Esophagus squamous epithelium (tissue), 5 donors: ENCODE data around the gene CACNA1D. TPM values are rescaled to one million over a fixed set of nuclear protein-coding genes. Genes with fewer than 3 reads are reported as not detected.

Source experiments
- DNase-seq: peaks from one replicate; lab custom pipeline; 2025; lab: John Stamatoyannopoulos, UW
- H3K27ac ChIP-seq, 4 donors: fragments of 200-600 bp; sonication (generic); one replicate each; pipeline ENCODE4 v1.5.1; 2016 to 2019; ENCODE audit warnings: mild to moderate bottlenecking in 1 of 4
- H3K27me3 ChIP-seq, 4 donors: fragments of 200-600 bp; sonication (generic); 1 replicate in 3 of 4; 2 replicates in 1 of 4; pipeline versions ENCODE4 v1.5.1 to v1.6.0; 2017 to 2021; ENCODE audit warnings: antibody characterized with exemption in 1 of 4
- H3K36me3 ChIP-seq, 3 donors: fragments of 200-600 bp; sonication (generic); one replicate each; pipeline ENCODE4 v1.5.1; 2016 to 2019
- H3K4me1 ChIP-seq, 3 donors: fragments of 200-600 bp; sonication (generic); one replicate each; pipeline ENCODE4 v1.5.1; 2017 to 2019
- H3K4me3 ChIP-seq, 4 donors: fragments of 200-600 bp; sonication (generic); 1 replicate in 3 of 4; 2 replicates in 1 of 4; pipeline ENCODE4 v1.5.1; 2016 to 2019; ENCODE audit warnings: mild to moderate bottlenecking in 2 of 4, moderate library complexity in 1 of 4
- H3K9me3 ChIP-seq, 3 donors: fragments of 200-600 bp; sonication (generic); one replicate each; pipeline ENCODE4 v1.5.1; 2016 to 2019
- CTCF ChIP-seq, 6 experiments: fragments of 450-650 bp in 4 of 6; fragments of 200-600 bp in 2 of 6; sonication (generic) in 2 of 6; IDR thresholded peaks; one replicate each; pipeline ENCODE4 v1.5.1; 2016 to 2019; ENCODE audit warnings: antibody characterized with exemption in 6 of 6, mild to moderate bottlenecking in 4 of 6, moderate library complexity in 4 of 6
- POLR2A ChIP-seq, 4 donors: fragments of 450-650 bp; IDR thresholded peaks; one replicate each; pipeline ENCODE4 v1.6.1; 2017; ENCODE audit warnings: antibody characterized with exemption in 4 of 4, mild to moderate bottlenecking in 4 of 4, moderate library complexity in 3 of 4
- WGBS, 2 donors: methylation state at CpG; one replicate each; pipeline ENCODE4 v1.1.5; 2018; 5-methylcytosine and 5-hydroxymethylcytosine counted together
- intact Hi-C: fragments of 100-400 bp; cut with DNase I; formaldehyde crosslinking; loops from one replicate; pipeline ENCODE4 v1.15.0; 2022
- total RNA-seq, 4 donors: library from RNA; depleted of rRNA; stranded (reverse); fragments of >200 nt; gene quantifications; one replicate each; pipeline ENCODE4 v1.1.0, GENCODE V29; 2016
- donor health status: DM: yes; HTN: yes; CAD: no.

The CACNA1D gene
- total RNA-seq, 4 donors from 2014 or later = 0.56 to 4.5 (median 3.1) TPM

DNA sequence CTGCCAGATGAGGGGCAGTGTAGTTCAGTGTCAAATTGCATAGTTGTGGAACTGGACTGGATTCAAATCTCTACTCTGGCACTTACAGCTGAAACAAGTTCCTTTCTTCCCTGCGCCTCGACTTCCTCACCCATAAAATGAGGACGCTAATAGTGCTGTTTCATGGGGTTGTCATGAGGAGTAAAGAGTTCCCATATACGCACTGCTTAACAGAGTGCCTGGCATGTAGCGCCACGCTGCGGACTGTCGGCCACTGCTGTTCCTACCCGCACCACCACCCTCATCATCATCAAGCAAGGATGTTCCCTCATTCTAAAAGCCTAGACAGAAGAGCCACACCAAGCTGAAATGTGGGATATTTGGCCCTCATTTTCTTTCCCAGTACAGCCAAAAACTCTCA lies 259.9 kb downstream of the CACNA1D start:
- Histone ChIP-seq H3K27me3 (no peaks in the 10 kb centered on the region), H3K4me3 (no peak overlapping the region), H3K27ac (peak overlapping the region in 1 of 4 donors; percentile 16), H3K4me1 (no peaks in the 10 kb centered on the region), H3K9me3 (no peaks in the 10 kb centered on the region), H3K36me3 (no peaks in the 10 kb centered on the region)
- TF ChIP-seq CTCF (IDR thresholded peaks at IDR 0.05) (no peak), POLR2A (IDR thresholded peaks at IDR 0.05) (no peak)
- WGBS, 2 donors = 89 to 91% methylated on average over 9 of the region's 9 CpGs
- intact Hi-C loops = no loop called here
- DNase-seq = no peak

DNA sequence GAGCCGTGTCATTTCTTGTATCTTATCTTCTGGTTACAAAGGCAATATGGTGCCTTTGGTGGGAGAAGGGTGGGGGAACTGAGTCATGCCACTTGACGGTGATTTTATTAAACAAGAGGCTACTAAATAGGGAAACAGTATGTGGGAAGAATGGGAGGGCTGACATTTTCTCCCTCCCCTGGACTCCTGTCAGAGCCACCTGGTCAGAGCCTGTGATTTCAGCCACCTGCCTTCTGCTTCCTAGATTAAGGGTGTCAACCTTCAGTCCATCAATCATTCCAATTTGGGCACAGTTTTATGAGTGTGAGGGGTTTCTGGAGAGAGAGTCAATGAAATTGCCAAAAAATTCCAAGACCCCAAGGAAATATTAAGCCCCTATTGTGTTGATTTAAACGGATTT lies 264.4 kb downstream of the CACNA1D start:
- no peaks in the 10 kb centered on the region for H3K4me1 ChIP-seq
- H3K36me3 ChIP-seq = no peaks in the 10 kb centered on the region
- intact Hi-C loops = no loop called here
- 53 to 77% methylated on average over 3 of the region's 3 CpGs for WGBS, 2 donors
- H3K27me3 ChIP-seq = no peaks in the 10 kb centered on the region
- H3K27ac ChIP-seq = no peak overlapping the region
- DNase-seq = no peak
- no peak overlapping the region for H3K4me3 ChIP-seq
- no peaks in the 10 kb centered on the region for H3K9me3 ChIP-seq
- TF ChIP-seq CTCF (IDR thresholded peaks at IDR 0.05) (no peak), POLR2A (IDR thresholded peaks at IDR 0.05) (no peak)

DNA sequence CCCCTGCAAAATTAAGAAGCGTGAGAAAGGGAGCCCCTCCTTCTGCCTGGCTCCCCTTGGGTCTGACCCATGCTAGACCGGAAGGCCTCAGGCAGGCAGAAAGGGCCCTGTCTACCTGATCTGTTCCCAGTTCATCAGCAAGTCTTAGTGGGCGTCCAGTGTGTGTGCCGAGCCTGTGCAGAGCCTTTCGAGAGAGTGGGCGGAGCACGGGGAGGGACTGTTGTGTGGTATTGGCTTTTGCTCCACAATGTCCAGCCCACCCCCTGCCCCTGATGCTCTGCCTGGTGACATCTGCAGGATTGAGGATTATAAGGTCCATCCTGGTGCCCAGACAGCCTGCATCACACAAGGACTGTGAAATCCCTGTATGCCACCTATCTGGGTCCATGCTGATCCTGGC lies 268.9 kb downstream of the CACNA1D start:
- WGBS, 2 donors = 90 to 100% methylated on average over 2 of the region's 7 CpGs
- no peak overlapping the region for H3K27ac ChIP-seq
- H3K36me3 ChIP-seq = no peaks in the 10 kb centered on the region
- intact Hi-C loops = no loop called here
- H3K4me1 ChIP-seq = no peaks in the 10 kb centered on the region
- no peaks in the 10 kb centered on the region for H3K27me3 ChIP-seq
- no peaks in the 10 kb centered on the region for H3K9me3 ChIP-seq
- DNase-seq = no peak
- H3K4me3 ChIP-seq = no peak overlapping the region
- TF ChIP-seq CTCF (IDR thresholded peaks at IDR 0.05) (no peak), POLR2A (IDR thresholded peaks at IDR 0.05) (no peak)

DNA sequence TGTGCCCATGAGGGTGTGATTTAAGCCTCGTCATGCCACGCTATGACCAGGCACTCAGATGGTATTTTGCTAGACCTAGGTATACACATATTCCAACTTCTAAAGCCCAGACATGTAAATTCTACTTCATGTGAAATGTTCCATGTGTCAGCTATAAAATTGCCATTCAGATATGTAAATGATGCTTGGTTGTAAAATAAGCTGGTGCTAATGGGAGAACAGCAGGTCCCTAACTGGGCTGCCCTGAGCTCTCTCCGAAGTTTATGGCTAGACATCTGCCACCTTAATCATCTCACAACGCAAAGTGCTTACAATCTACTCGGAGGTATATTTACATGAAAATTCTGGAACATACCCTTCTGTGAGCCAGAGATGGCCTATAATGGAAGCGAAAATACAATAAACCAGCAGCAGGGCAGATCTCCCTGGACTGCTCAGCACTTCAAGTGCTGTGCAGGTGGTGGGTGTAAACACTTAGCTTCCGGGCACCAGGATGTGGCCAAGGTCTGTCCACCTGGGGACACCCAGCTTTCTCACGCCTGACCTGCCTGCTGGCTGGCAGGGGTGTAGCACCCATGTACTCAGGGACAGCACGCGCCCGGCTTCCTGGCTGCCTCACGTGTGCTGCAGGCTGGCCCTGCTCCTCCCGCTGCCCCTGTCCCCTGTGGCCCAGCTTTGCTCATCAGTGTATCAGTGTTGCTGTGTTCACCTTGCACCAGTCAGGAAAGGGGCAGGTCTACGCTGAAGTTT lies 269.8 kb downstream of the CACNA1D start:
- no peaks in the 10 kb centered on the region for H3K4me1 ChIP-seq
- no peak overlapping the region for H3K27ac ChIP-seq
- TF ChIP-seq CTCF (IDR thresholded peaks at IDR 0.05) = no peak
- no peak for TF ChIP-seq POLR2A (IDR thresholded peaks at IDR 0.05)
- H3K36me3 ChIP-seq = no peaks in the 10 kb centered on the region
- 74 to 83% methylated on average over 7 to 14 of the region's 14 CpGs for WGBS, 2 donors
- H3K9me3 ChIP-seq = no peaks in the 10 kb centered on the region
- H3K27me3 ChIP-seq = peaks cover 0 to 5% (median 0%) of the 10 kb centered on the region in 4 donors
- DNase-seq = no peak
- H3K4me3 ChIP-seq = no peak overlapping the region
- intact Hi-C loops = no loop called here

GRCh38 chr3:53765753-53766152 lies 271.3 kb downstream of the CACNA1D start:
- WGBS, 2 donors = 76 to 79% methylated on average over 5 of the region's 5 CpGs

More at GRCh38 chr3:53765753-53766152, 271.3 kb downstream of the CACNA1D start:
- intact Hi-C loops = no loop called here
- Histone ChIP-seq H3K27ac (no peak overlapping the region), H3K4me1 (no peaks in the 10 kb centered on the region), H3K4me3 (no peak overlapping the region), H3K9me3 (no peaks in the 10 kb centered on the region), H3K36me3 (no peaks in the 10 kb centered on the region), H3K27me3 (peaks cover 0 to 11% (median 0%) of the 10 kb centered on the region in 4 donors)
- no peak for TF ChIP-seq POLR2A (IDR thresholded peaks at IDR 0.05)
- no peak for TF ChIP-seq CTCF (IDR thresholded peaks at IDR 0.05)
- DNase-seq = no peak
